Activated T-cell treated with anti-CD3 and anti-CD28 coated beads for 24 hours (primary cell): ENCODE data around the gene CTIF.
"Not testable (repeated sequence)": the region's sequence is repeated elsewhere in the genome, so short reads cannot be mapped to it uniquely, and the experiment has no call there.

Experiments used
- DNase-seq: peaks from one replicate; pipeline ENCODE4 v3.0.0-alpha.2; 2020; ENCODE audit warnings: low read depth

The CTIF gene

DNA sequence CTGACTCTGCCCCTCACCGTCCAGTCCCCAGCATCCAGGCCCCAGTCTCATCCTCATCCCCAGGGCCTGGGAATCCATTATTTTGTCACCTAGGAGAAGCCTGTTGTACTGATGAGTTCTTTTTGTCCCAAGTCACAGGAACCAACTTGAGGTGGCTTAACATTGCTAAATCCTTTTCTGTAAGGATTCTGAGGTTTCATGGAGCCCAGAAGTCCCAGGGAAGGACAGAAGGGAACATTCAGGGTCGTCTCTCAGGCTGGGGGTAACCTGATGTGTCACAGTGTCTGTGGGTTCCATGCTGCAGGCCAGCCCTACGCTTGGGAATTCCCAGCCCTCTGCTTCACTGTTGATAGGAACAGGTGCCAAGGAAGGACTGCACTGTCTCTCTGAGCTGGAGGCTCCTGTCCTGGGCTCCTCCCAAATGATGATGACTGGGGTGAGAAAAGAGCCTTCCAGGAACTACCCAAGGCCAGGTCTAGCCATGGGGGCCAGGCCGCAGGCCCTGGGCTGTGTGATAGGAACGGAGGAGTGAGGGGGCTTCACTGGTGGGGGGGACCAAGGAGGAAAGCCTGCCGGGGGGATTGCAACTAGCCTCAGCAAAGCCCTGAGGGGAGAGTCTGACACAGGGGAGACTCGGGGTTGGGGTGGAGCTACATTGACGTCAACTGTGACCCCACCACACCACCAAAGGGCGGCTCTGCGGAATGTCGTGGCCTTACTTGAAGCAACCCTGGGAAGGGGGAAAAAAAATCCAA lies 266.2 kb downstream of the CTIF start:
- no peak for DNase-seq

DNA sequence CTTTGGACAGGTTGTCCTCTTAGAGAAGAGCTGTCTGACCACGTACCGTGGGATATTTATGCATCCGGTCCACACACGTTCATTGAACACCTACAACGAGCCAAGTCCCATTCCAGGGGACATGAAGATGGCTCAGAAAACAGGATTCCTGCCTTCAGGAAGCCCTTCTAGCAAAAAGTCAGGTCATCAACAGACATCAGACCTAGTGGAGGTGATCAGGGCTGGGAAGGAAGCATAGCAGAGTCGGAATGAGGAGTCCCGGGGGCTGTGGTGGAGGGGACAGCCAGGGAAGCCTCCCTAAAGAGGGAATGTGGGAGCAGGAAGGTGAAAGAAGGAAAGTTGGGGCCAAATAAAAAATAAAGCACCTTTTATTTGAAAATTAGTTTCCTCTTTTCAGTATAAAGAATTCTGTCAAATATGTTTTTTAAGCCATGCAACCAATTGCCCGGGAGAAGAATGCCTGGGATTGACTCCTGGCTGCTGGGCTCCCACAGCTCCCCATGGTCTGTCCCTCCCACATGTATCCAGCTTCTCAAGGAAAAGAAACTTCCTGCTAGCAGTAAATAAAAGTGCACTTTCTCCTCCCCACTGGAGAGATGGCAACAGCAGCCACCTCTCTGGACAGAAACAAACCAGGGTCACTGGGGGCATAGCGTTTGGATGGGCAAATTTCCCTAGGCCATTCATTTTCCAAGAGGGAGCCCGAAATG lies 267.1 kb downstream of the CTIF start:
- no peak for DNase-seq

DNA sequence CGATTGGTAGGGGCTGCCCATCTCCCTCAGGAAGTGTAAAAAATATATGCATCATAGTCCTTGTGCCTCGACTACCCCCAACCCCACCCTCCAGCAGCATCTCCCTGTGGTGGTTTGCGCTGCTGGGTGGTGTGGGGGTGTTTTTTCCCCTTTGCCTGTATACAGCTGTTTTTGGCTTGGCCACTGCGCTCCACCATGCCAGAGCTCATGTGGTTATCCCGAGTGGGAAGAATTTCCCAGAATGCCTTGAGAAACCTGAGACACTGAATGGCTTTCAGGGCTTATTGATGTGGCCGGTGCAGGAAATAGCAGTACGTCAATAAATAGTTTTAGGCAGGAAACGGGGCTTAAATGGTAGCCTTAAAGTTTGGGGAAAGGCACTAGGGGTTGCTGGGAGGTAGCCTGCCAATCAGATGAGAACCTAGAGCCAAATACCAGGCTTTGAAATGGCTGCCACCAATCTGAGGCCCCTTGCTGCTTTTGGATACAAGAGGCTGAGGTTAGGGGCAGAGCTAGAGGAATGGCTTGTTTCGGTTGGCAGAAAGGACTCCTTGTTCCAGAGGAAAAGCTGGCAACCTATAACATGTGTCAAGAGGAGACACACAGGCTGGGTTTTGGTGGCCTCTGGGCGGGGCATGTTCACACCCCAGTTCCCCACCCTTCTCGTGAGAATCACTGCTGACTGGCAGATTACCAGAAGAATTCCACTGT lies 267.9 kb downstream of the CTIF start:
- DNase-seq: no peak

DNA sequence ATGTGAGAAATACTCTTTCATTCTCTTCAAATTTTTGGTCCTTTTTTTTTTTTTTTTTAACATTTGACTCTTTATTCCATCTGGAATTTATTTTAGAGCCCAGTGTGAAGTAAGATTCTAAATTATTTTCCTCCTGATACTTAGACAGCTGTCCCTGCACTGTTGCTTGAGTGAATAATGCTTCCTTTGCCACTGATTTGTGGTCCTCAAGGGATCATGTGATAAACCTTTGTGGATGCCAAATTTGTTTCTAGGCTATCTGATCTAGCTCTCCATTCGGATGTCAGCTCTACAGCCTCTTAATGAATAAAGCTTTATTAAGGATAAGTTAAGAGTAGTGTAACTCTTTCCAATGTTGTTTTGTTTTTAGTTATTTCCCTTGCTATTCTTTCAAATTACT lies 269.6 kb downstream of the CTIF start:
- DNase-seq: no peak

DNA sequence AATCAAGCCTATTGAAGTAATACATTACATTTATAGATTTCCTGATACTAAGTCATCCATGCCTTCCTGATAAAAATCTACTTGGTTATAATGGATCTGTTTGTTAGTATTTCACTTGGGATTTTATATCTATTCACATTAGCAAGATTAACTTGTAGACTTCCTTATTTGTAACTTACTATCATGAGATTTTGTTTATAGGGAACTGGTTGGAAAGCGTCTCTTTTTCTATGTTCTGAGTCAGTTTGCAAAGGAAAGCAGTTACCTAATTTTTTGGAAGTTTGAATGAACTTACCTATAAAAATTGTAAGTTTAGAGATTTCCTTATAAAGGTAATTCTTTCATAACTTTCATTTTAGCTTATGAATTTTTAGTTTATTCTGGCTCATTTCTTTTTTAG lies 270.5 kb downstream of the CTIF start:
- DNase-seq: no peak

DNA sequence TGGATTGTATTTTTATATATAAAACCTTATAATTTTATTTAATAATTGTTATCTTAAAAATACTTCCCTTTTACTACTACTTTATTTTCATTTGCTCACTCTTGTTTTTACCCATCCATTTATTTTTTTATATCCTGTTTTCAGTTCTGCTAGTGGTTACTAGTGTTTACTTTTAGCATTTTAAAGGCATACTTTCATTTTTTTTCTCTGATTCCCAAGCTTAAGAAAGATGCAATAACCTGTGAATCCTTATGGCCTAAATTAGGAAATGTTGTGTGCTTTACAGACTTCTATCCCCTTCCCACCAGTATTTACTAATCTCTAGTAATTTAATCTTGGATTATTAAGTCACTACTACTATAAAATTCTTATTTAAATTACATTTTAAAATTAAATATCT lies 272.0 kb downstream of the CTIF start:
- DNase-seq: no peak

DNA sequence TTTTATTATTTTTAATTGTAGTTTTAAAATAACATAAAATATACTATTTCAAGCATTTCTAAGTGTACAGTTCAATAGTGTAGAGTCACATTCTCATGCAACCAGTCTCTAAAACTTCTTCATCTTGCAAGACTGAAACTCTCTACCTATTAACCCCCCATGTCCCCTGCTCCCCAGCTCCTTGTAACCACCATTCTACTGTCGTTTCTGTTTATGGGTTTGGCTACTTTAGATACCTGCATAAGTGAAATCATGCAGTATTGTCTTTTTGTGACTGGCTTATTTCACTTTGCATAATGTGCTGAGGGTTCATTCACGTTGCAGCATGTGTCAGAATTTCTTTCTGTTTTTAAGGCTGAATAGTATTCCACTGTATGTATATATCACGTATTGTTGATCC lies 272.6 kb downstream of the CTIF start:
- DNase-seq: no peak

DNA sequence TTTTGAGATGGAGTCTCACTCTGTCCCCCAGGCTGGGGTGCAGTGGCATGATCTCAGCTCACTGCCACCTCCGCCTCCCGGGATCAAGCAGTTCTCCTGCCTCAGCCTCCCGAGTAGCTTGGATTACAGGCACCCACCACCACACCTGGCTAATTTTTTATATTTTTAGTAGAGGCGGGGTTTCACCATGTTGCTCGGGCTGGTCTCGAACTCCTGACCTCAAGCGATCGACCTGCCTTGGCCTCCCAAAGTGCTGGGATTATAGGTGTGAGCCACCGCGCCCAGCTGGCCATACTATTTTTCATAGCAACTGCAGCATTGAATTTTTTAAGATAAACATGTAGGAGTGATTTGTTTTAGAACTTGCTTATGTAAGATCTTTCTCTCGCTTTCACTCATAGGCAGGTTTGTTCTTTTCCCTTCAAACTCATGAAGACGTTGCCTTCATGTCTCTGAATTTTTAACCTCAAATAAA lies 273.2 kb downstream of the CTIF start:
- not testable (repeated sequence) for DNase-seq

DNA sequence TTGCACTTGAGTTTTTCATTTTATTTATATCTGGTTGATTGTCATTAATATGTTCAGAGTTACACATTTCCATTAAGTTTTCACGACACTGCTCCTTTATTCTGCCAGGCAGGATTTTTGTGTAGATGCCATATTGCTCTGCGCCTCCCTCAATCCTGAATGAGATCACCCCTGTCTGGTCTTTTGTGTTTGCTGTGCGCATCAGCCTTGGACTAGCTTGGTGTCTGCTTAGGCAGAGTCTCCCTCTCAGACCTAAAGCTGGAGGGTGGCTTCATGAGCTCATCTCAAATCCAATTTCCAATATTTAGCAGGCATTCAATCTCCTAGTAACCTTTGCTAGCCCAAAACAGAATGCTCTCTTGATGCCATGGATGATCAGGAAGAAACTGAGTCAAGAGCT lies 274.5 kb downstream of the CTIF start:
- no peak for DNase-seq

DNA sequence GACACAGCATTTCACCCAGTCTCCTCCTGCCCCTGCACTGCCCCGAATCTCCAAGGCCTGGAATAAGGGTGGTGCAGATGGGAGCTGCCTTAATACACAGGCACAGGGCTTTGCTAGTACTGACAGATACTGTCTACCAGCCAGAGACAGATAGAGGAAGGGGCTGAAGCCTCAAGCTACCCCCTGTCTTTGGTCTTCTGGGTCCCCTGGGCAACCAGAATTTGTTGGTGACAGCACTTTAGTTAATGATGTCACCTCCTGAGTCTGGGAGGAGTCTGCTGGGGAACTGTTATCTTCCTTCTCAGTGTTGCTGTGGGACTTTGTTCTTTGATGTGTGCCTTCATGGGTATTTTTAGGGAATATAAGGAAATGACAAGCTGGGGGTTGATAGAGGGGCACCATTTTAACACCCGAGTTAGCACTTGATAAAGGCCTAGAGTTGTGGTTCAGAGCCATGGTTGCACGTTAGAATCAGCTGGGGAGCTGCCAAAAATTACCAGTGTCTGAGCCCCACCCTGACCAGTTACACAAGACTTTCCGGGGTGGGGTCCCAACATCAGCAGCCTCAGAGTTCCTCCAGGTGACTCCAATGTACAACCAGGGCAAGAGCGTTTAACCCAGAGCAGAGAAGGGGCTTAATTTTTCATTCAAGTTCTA lies 275.1 kb downstream of the CTIF start:
- DNase-seq: no peak

DNA sequence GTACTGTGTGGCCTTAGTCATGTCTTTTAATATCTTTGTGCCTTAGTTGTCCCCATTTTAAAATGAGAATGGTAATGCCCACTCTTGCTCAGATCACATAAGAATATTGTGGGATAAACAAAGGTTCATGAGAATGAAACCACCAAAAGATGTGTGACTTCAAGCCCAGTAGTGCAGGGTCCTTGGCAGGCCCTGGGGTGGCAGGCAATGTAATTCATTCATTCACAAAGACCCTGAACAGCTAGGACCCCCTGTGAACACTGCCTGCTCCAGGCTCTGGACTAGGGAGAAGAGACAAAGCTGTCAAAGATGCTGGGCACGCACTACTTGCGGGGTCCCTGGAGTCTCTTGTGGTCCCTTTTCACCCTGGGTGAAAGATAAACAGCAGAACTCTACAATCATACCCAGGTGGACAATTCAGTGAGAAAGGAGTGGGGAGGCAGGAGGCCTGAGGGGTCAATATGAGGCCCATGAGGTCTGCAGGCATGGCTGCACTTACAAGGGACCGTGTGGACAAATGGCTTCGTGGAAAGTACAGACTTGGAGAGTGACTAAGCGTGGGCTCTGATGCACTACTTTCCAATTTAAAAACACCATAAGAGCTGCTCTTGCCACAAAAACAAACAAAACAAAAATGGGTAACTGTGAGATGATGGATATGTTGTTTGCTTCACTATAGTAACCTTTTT lies 275.8 kb downstream of the CTIF start:
- DNase-seq: no peak

DNA sequence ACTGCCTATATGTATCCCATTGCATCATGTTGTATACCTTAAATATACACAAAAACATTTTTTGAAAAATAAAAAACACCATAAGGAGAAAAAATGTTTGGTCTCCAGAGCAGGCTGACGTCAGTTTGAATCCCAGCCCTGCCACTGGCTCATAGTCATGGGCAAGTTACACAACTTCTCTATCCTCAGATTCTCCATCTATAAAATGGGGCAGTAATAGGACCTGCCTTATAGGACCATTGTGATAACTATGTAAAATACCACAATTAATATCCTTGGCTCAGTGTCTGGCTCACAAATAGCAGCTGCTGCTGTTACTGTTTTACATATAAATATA lies 276.3 kb downstream of the CTIF start:
- DNase-seq: no peak

DNA sequence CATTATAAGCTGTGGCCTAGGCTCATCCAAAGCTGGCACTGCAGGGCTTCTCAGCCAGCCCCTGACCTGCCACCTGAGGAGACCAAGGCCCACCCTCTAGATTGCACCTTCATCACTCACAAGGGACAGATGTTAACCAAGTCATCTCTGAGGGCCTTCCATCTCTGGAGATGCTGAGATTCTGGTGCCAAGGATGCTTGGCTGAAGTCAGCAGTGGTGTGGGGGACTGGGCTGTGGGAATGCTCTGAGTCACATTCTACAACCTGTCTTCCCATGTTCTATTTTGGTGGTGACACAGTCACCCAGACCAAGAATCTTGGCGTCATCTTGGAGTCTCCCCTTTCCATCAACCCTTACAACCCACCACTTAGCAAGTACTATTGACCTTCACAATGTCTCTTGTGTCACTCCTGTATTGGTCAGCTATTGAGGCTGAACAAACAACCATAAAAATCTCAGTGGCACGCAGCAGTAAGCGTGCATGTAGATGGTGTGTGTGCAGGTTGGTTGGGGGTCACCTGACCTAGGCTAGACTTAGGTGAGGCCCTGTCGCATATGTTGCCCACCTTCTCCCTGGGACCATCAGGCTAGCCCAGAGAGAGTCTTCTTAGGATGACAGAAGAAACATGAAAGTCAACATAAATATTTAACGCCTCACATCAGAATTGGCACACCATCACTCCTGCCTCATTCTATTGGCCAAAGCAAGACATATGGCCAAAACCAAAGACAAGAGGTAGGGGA lies 276.9 kb downstream of the CTIF start:
- DNase-seq: no peak

DNA sequence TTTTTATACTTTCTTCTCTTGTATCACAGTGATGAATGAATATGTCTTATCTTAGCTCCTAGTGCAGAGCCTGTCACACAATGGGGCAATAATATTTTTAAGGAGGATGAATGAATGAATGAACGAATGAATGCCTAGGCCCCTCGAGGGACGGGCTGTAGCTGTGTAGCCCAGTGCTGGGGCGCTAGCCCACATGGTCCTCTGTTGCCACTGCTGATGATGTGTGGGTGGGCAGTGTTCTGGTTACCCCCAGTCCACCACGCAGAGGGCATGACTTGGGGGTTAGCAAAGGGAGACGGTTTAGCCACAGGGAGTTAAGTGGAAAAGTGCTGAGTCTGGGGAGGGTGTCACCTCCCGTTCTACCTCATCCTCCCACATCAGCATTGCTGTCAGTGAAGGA lies 277.7 kb downstream of the CTIF start:
- DNase-seq: no peak

DNA sequence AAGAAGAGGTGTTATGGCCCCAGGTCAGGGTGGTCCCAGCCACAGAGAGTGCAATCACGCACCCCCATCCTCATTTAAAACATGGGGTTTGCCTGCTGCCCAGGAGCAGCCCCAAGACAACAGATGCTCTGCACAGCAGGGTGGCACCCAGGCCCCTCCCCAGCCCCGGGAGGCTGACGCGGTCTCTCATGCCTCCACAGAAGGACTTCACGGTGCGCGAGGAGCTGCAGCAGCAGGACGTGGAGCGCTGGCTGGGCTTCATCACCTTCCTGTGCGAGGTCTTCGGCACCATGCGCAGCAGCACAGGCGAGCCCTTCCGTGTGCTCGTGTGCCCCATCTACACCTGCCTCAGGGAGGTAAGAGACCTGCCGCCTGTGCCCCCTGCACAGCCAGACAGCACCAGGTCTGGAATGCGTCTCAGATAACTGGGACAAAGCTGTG lies 278.2 kb downstream of the CTIF start:
- DNase-seq: no peak

DNA sequence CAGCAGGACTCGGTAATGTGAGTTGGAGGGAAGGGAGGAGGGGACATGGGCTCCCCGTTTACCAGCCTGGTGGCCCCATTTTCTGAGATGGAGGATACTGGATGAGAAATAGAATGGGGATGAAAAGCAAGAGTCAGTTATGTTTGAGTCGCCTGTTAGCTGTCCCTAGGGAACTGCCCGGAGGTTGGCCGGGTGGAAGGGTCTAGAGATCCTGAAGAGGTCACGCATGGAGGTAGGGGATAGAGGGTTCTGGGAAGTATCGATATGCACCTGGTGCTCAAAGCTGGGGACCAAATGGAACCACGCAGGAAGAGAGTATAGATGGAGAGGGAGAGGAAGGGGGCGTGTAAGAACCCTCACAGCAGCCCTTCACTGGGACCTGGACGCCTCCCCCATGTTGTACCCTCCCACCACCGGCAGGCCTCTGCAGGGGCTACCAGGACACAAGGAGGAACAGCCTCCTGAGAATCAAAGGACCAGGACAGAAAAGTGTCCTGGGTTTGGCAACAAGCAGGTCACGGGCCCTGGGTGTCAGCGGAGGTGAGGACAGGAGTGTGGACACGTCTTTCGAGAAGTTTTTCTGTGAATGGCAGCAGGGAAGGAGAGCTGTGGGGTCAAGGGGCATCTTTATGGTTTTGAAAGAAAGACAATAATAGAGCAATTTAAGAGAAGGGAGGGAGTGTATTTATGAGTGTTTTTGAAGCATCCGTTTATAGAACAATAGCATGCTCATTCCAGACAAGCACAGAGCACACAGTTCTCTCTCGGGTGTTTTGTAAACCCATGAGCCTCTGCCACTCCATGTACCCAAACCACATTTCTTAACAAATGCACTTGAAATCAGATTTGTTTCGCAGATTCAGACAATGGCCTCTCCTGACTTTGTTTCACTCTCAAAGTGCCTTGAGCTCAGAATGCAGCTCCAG lies 279.8 kb downstream of the CTIF start:
- no peak for DNase-seq

DNA sequence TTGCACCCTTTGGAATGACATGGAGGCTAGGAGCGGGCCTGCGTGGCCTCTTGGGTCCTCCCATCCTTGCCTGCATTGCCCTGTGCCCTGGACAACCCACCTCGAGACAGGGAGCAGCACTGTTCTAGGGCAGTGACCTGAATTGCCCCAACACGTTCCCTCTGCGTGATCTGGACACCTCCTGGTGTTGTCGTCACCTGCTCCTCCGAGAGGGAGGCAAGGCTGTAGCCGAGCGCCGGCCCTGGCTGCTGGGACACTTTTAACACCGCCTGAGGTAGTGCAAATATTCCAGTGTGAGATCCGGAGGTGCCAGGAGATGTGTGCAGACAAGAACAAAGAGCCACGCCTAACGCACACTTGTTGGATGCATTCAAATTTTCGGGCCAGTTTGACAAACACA lies 280.4 kb downstream of the CTIF start:
- no peak for DNase-seq

DNA sequence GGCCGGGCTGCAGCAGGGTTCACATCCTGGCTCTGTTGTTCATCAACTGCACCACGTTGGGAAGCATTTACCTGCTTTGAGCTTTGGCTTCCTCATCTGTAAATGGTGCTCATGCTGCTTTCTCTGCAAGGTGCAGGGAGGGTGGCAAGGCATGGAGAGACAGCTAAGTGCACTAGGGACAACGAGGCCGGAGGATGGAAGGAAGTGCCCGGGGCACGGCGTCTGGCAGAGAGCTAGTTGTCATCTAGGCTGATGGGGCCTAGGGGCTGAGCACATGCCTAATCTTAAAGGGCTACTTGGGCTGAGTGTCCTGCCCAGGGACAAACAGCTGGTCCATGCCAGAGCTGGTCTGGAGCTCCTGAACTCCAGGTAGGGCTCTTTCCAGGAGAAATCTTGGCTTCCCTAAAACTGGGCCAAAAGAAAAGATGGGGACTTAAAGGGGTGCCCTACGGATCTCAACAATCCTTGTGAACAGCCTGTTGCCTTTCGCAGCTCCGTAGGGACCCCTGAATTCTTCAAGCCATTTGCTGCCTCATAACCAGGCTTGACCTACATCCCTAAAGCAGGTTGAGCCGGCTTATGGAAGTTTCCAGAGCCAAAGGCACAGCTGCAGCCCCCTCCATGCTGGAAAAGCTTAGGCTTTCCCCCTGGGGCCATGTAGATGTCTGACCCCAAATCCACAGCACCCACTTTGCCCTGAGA lies 281.1 kb downstream of the CTIF start:
- no peak for DNase-seq

DNA sequence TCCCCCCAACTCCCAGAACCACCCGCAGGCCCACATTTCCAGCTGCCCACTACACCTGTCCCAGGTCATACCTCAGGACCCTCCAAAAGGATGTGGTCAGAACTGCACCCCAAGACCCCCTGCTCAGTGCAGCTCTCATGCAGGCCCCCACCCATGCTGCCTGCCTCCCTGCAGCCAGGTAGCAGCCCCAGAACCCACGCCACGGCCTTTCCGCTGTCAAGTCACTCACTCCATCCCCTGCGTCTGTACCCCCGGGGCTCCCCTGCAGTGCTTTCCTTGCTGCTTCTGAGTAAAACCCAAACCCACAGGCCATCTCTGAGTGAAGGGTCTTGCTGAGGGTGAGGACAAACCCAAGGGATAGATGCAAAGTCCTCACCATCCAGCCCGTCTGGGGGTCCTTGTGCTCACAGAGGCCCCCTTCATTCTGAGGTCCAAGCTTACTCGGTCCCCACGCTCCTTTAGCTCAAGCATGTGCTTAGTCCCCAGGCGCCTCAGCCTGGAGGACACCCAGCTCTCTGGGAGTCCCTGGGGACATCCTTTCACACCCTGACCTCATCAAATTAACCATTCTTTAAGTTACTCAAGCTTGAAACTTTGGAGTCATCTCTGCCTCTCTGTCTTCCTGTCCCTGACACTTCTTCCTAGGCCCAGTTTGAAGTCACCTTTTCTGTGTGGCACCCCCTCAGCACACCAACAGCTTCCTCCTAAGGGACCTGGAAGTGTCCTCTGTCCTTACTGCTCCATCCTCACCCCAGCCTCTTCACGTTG lies 281.8 kb downstream of the CTIF start:
- DNase-seq: no peak
